HUES64 (cell line): ENCODE data around the gene GPATCH3. TPM values are rescaled to one million over a fixed set of nuclear protein-coding genes. Genes with fewer than 3 reads are reported as not detected.
"Not testable (repeated sequence)": the region's sequence is repeated elsewhere in the genome, so short reads cannot be mapped to it uniquely, and the experiment has no call there.

Source experiments
- H3K27ac ChIP-seq: 2 replicates; pipeline ENCODE4 v1.7.0; 2013; ENCODE audit warnings: low read depth, low read length, inconsistent platforms
- H3K27me3 ChIP-seq: 2 replicates; pipeline ENCODE4 v1.6.1; 2013; ENCODE audit warnings: mild to moderate bottlenecking, low read length; ENCODE audit not compliant: insufficient read depth
- H3K36me3 ChIP-seq: 2 replicates; pipeline ENCODE4 v1.6.1; 2013; ENCODE audit warnings: mild to moderate bottlenecking, low read length; ENCODE audit not compliant: insufficient read depth
- H3K4me1 ChIP-seq: 2 replicates; pipeline ENCODE4 v1.6.1; 2013; ENCODE audit warnings: mild to moderate bottlenecking, low read length, moderate library complexity; ENCODE audit not compliant: insufficient read depth
- H3K4me3 ChIP-seq: 2 replicates; pipeline ENCODE4 v1.5.1; 2013; ENCODE audit warnings: mild to moderate bottlenecking, low read length, moderate library complexity
- H3K9ac ChIP-seq: 2 replicates; pipeline ENCODE4 v1.6.1; 2013; ENCODE audit warnings: mild to moderate bottlenecking, low read depth, low read length
- H3K9me3 ChIP-seq: 2 replicates; pipeline ENCODE4 v1.6.1; 2013; ENCODE audit warnings: low read depth, low read length; ENCODE audit not compliant: insufficient read depth
- WGBS: fragments of 150-250, 120-280 bp; methylation state at CpG from one replicate; pipeline ENCODE4 v1.1.7; 2013; ENCODE audit warnings: missing lambda C conversion rate; 5-methylcytosine and 5-hydroxymethylcytosine counted together
- polyA plus RNA-seq, 2 experiments: library from polyadenylated mRNA; stranded (reverse); fragments of 50-300 nt; gene quantifications; one replicate each; pipeline ENCODE4 v1.2.3, GENCODE V29; 2013

The GPATCH3 gene, protein sequence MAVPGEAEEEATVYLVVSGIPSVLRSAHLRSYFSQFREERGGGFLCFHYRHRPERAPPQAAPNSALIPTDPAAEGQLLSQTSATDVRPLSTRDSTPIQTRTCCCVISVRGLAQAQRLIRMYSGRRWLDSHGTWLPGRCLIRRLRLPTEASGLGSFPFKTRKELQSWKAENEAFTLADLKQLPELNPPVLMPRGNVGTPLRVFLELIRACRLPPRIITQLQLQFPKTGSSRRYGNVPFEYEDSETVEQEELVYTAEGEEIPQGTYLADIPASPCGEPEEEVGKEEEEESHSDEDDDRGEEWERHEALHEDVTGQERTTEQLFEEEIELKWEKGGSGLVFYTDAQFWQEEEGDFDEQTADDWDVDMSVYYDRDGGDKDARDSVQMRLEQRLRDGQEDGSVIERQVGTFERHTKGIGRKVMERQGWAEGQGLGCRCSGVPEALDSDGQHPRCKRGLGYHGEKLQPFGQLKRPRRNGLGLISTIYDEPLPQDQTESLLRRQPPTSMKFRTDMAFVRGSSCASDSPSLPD
- polyA plus RNA-seq (2013, experiment 1 of 2), result 9.5 TPM
- 9.4 TPM for polyA plus RNA-seq (2013, experiment 2 of 2)

DNA sequence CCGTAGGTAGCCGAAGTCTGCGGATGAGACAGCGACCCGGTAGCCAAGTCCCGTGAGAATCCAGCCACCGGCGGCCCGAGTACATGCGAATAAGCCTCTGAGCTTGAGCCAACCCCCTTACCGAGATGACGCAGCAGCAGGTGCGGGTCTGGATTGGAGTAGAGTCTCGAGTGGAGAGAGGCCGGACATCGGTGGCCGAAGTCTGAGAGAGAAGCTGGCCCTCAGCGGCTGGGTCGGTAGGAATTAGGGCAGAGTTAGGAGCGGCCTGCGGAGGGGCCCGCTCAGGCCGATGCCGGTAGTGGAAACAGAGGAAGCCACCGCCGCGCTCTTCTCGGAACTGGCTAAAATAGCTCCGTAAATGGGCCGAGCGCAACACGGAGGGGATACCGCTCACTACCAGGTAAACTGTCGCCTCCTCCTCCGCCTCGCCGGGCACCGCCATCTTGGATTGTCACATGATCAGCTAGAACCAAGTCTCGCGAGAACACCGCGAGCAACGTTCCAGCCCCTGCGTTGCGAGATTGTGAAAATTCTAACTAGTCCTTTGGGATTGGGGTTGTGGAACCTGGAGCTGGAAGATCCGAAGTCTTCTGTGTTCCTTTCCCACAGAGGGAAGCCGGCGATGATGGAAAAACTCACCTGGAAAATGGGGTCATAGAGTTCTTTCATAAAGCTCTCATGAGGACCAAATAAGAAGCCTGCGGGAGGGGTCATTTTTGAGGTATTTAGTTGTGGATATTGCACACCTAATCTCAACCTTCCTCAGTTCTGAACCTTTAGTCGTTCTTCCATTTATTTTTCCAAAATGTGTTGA, at the start of gene GPATCH3:
Gene GPATCH3 (minus strand): TSS at position 467 of the 814 bp plus-strand sequence. CDS start 25 bp downstream, at position 442.
- Histone ChIP-seq H3K36me3 (peaks cover 19% of the 10 kb centered on the region), H3K9me3 (no peaks in the 10 kb centered on the region), H3K27me3 (no peaks in the 10 kb centered on the region), H3K27ac (peak within 1 kb of the TSS; percentile 92), H3K4me1 (0 out of 2 replicates have a peak, but pooled peaks cover 5% of the 10 kb centered on the region), H3K9ac (peak within 1 kb of the TSS; percentile 94), H3K4me3 (peak within 1 kb of the TSS; percentile 85)
- under 1% methylated on average over 49 of the region's 50 CpGs for WGBS

DNA sequence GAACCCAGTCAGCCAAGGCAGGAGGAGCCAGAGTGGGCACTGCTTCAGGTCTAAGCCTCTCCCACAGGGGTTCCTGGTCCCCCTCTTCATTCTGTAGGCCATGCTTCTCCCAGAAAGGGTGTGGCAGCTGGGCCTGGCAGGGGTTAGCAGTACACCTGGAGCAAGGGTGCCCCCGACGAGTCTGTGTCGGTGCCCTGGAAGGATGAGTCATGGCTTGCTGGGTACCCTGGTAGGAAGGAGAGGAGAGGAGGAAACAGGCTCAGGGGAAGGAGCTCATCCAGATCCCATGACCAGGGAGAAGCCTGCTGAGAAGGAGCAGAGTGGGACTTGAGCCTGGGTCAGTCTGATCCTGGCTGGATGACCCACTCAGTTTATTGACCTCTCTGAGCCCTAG, 49.7 kb upstream of the GPATCH3 start:
- WGBS, result 98% methylated on average over 3 of the region's 3 CpGs
- Histone ChIP-seq H3K4me1 (no peaks in the 10 kb centered on the region), H3K9ac (no peak overlapping the region), H3K36me3 (peaks cover 38% of the 10 kb centered on the region), H3K4me3 (no peak overlapping the region), H3K27ac (no peak overlapping the region), H3K9me3 (no peaks in the 10 kb centered on the region), H3K27me3 (no peaks in the 10 kb centered on the region)

DNA sequence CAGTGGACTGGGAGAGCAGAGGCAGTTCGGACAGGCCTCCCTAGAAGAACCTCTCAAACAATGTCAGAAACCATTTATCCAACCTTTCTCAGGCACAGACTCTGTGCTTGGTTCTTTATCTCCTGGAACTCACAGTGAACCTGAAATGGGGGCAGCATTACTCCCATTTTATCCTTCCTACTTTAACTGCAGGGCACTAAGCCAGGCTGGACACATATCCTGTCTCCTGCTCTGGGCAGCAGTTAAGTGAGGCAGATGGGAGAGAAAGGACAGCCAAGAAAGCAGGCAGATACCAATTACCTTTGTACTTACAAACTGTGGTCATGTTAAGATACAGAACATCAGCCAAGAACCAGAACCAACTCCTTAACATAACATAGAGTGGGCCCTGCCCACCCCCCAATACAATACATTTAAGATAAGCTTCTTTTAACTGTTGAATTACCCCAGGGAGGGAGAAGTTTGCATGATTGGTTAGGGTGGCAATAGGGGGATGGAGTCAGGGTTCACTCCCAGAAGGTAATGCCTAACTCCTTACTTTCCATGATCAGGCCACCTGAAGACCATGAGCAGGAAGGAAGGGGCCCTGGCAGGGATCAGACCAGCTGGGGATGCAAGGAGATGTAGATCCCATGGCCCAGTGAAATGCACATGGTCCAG, 49.1 kb upstream of the GPATCH3 start:
- H3K36me3 ChIP-seq, result peaks cover 42% of the 10 kb centered on the region
- 81% methylated on average over 1 of the region's 1 CpG for WGBS

DNA sequence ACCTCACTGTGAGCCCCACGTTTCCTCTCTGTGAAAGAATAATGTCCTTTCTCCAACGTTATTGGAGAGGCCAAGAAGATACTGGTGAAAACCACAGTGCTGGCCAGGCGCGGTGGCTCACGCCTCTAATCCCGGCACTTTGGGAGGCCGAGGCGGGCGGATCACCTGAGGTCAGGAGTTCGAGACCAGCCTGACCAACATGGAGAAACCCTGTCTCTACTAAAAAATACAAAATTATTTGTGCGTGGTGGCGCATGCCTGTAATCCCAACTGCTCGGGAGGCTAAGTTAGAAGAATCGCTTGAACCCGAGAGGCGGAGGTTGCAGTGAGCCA, 48.4 kb upstream of the GPATCH3 start:
- not testable (repeated sequence) for H3K4me1 ChIP-seq, H3K27me3 ChIP-seq, H3K4me3 ChIP-seq, H3K9me3 ChIP-seq, H3K9ac ChIP-seq, H3K27ac ChIP-seq
- H3K36me3 ChIP-seq, result peaks cover 48% of the 10 kb centered on the region
- 96% methylated on average over 16 of the region's 16 CpGs for WGBS

More for the DNA sequence above, 49.1 kb upstream of the GPATCH3 start:
- H3K4me3 ChIP-seq, result no peak overlapping the region
- no peaks in the 10 kb centered on the region for H3K4me1 ChIP-seq
- H3K9me3 ChIP-seq, result no peaks in the 10 kb centered on the region
- no peaks in the 10 kb centered on the region for H3K27me3 ChIP-seq
- no peak overlapping the region for H3K9ac ChIP-seq
- H3K27ac ChIP-seq, result no peak overlapping the region

DNA sequence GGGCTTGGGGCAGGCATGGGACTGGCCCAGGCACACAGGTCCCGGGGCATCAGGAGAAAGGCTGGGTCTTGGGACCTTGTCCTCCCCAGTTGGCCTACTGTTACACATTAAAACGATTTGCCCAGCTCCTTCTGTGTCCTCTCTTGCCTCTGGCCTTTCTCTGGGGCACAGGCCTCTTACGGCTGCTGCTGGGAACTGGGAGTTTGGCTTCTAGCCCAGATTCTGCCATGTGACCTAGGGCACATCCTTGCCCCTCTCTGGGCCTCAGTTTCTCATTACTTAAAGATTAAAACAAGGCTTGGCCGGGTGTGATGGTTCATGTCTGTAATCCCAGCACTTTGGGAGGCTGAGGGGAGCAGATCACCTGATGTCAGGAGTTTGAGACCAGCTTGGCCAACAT, 46.0 kb upstream of the GPATCH3 start:
- 94% methylated on average over 4 of the region's 4 CpGs for WGBS
- no peak overlapping the region for H3K9ac ChIP-seq
- no peaks in the 10 kb centered on the region for H3K27me3 ChIP-seq
- no peak overlapping the region for H3K27ac ChIP-seq
- no peaks in the 10 kb centered on the region for H3K4me1 ChIP-seq
- no peak overlapping the region for H3K4me3 ChIP-seq
- H3K36me3 ChIP-seq, result peaks cover 68% of the 10 kb centered on the region
- H3K9me3 ChIP-seq, result no peaks in the 10 kb centered on the region

DNA sequence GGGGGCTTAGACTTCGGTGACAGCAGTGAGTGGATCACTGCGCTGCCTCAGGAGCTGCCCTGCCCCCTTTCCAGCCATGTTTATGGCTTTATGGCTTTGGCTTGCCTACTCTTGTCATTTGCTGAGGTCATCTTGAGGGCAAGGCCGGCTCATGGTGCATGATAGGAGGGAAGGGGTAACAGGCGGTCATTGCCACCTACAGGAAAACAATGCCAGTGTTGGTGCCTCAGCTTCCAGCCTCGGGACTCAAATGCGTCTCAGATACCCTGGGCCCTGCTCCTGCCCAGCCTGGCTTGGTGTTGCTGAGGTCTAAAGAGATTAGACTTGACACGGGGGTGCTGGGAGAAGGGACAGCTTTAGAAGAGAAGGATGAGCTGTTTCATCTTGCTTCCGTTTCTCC, 45.5 kb upstream of the GPATCH3 start:
- H3K27me3 ChIP-seq, result no peaks in the 10 kb centered on the region
- H3K36me3 ChIP-seq, result peaks cover 72% of the 10 kb centered on the region
- 94% methylated on average over 8 of the region's 8 CpGs for WGBS
- H3K9ac ChIP-seq, result no peak overlapping the region
- no peaks in the 10 kb centered on the region for H3K9me3 ChIP-seq
- H3K4me1 ChIP-seq, result no peaks in the 10 kb centered on the region
- no peak overlapping the region for H3K4me3 ChIP-seq
- H3K27ac ChIP-seq, result no peak overlapping the region

DNA sequence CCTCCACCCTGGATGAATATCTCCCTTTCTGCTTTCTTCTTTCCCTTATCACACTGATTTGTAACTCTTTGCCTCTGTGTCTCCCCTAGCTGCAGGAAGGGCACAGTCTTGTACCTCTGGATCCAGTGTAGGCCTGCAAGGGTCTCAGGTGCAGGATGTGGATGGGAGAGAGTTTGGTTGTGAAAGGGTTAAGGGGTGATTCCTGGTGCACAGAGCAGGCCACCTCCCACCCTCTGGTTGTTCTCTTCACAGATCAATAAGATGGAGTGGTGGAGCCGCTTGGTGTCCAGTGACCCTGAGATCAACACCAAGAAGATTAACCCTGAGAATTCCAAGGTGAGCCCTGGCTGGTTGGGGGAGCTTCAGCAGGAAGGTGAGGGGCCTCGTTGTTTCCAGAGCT, 44.9 kb upstream of the GPATCH3 start:
- no peaks in the 10 kb centered on the region for H3K9me3 ChIP-seq
- no peak overlapping the region for H3K27ac ChIP-seq
- 92% methylated on average over 2 of the region's 2 CpGs for WGBS
- no peaks in the 10 kb centered on the region for H3K4me1 ChIP-seq
- H3K9ac ChIP-seq, result no peak overlapping the region
- no peaks in the 10 kb centered on the region for H3K27me3 ChIP-seq
- H3K4me3 ChIP-seq, result no peak overlapping the region
- H3K36me3 ChIP-seq, result peaks cover 72% of the 10 kb centered on the region

DNA sequence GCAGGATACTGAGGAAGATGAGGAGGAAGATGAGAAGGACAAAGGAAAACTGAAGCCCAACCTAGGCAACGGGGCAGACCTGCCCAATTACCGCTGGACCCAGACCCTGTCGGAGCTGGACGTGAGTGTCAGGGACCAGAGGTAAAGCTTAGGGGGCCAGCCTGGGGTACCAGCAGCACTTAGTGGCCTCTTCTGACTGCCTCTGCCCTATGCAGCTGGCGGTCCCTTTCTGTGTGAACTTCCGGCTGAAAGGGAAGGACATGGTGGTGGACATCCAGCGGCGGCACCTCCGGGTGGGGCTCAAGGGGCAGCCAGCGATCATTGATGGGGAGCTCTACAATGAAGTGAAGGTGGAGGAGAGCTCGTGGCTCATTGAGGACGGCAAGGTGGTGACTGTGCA, 42.4 kb upstream of the GPATCH3 start:
- Histone ChIP-seq H3K27ac (no peak overlapping the region), H3K27me3 (no peaks in the 10 kb centered on the region)
- 95% methylated on average over 12 of the region's 12 CpGs for WGBS

DNA sequence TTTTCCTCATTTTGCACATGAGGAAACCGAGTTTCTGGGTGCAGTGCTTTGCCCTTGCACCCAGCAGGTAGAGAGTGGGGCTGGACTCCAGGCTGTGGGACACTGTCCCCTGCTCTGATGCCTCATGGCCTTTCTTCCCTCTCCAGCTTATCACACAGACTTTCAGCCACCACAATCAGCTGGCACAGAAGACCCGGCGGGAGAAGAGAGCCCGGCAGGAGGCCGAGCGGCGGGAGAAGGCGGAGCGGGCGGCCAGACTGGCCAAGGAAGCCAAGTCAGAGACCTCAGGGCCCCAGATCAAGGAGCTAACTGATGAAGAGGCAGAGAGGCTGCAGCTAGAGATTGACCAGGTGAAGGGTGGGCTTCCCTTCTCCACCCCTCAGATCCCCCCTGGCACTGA, 41.0 kb upstream of the GPATCH3 start:
- no peaks in the 10 kb centered on the region for H3K4me1 ChIP-seq
- H3K9ac ChIP-seq, result no peak overlapping the region
- H3K9me3 ChIP-seq, result no peaks in the 10 kb centered on the region
- H3K27me3 ChIP-seq, result no peaks in the 10 kb centered on the region
- no peak overlapping the region for H3K27ac ChIP-seq
- H3K4me3 ChIP-seq, result no peak overlapping the region
- WGBS, result 97% methylated on average over 10 of the region's 10 CpGs
- peaks cover 78% of the 10 kb centered on the region for H3K36me3 ChIP-seq

More for the DNA sequence above, 42.4 kb upstream of the GPATCH3 start:
- H3K4me3 ChIP-seq, result no peak overlapping the region
- H3K4me1 ChIP-seq, result no peaks in the 10 kb centered on the region
- no peaks in the 10 kb centered on the region for H3K9me3 ChIP-seq
- peaks cover 78% of the 10 kb centered on the region for H3K36me3 ChIP-seq
- no peak overlapping the region for H3K9ac ChIP-seq

DNA sequence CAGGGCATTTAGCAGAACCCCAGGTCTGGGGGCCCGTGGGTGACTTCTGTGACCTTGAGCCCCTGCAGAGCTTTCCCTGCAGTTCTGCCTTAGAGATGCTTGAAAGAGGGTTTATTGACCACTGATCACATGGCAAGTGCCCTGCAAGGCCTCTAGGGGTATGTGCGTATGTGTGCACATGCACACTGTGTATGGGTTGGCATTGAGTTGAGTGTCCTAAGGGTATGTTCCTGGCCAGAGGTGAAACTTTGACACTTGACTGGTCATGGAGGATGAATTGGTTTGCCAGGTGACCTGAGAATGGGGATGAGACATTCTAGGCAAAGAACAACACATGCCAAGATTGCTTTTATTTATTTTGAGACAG, 38.4 kb upstream of the GPATCH3 start:
- no peaks in the 10 kb centered on the region for H3K27me3 ChIP-seq
- no peak overlapping the region for H3K4me3 ChIP-seq
- no peak overlapping the region for H3K9ac ChIP-seq
- H3K4me1 ChIP-seq, result no peaks in the 10 kb centered on the region
- H3K27ac ChIP-seq, result no peak overlapping the region
- H3K36me3 ChIP-seq, result peaks cover 69% of the 10 kb centered on the region
- H3K9me3 ChIP-seq, result no peaks in the 10 kb centered on the region
- WGBS, result 97% methylated on average over 2 of the region's 2 CpGs
